ENCODE data around the gene FAM131A.

DNA sequence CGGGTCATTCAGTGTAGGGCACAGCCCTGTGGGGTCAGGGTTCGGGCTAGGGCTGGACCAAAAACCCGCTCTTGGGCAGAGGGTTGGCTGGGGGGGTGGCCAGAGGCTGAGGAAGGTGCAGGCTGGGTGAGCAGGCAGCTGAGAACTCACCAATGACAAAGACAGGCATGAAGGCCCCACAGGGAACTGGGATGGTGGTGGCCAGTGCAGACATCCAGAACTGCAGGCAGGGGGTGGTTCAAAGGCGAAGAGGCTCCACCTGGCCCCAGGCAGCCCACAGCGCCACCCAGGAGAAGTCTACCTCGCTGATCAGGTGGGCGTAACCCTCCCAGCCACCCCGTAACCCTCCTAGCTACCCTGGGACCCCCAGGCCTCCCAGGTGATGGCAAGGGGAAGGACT is 17.4 kb downstream of the FAM131A start:
- TF ChIP-seq CTCF (IDR thresholded peaks at IDR 0.05) (no peak), EZH2 (IDR thresholded peaks at IDR 0.05; ENCODE audit: borderline replicate concordance, insufficient read depth, low read depth, low read length, poor library complexity, severe bottlenecking) (no peak)
